GM12891 (cell line): ENCODE measurements around the gene SLC24A5.

ENCODE experiments used
- DNase-seq: peaks from one replicate; pipeline ENCODE4 v3.0.0; 2011; ENCODE audit warnings: low spot score; ENCODE audit not compliant: insufficient read length
- FAIRE-seq: peaks from 2 replicates; lab custom pipeline; 2011; peaks lifted over from hg19 to GRCh38; lab: Jason Lieb, UNC
- PAX5 ChIP-seq: IDR thresholded peaks from 2 replicates; pipeline ENCODE4 v1.6.1; 2011; ENCODE audit warnings: low read length, moderate library complexity, mild to moderate bottlenecking; ENCODE audit not compliant: insufficient read depth, severe bottlenecking
- POLR2A ChIP-seq: IDR thresholded peaks from 2 replicates; pipeline ENCODE4 v1.6.1; 2011; ENCODE audit warnings: low read depth, low read length, control low read depth
- POLR2AphosphoS5 ChIP-seq: IDR thresholded peaks from 2 replicates; pipeline ENCODE4 v1.6.1; 2011; ENCODE audit warnings: low read depth, low read length, control low read depth
- POU2F2 ChIP-seq: IDR thresholded peaks from 2 replicates; pipeline ENCODE4 v1.6.1; 2011; ENCODE audit warnings: low read depth, mild to moderate bottlenecking, control low read depth, low read length, moderate library complexity
- SPI1 ChIP-seq: IDR thresholded peaks from 2 replicates; pipeline ENCODE4 v1.6.1; 2011; ENCODE audit warnings: low read depth, low read length, control low read depth
- TAF1 ChIP-seq: IDR thresholded peaks from 2 replicates; pipeline ENCODE4 v1.6.1; 2011; ENCODE audit warnings: low read depth, low read length, control low read depth

Gene SLC24A5

GRCh38 chr15:48109212-48109611 is 11.6 kb upstream of the SLC24A5 start:
- FAIRE-seq: no peak
- DNase-seq: no peak
- TF ChIP-seq TAF1 (no peak), POLR2AphosphoS5 (no peak), POLR2A (no peak), PAX5 (no peak), SPI1 (no peak), POU2F2 (no peak)

GRCh38 chr15:48109856-48110531 is 10.8 kb upstream of the SLC24A5 start:
- FAIRE-seq: no peak
- no peak for DNase-seq
- TF ChIP-seq SPI1 (no peak), PAX5 (no peak), POLR2A (no peak), TAF1 (no peak)

GRCh38 chr15:48112242-48112641 is 8.5 kb upstream of the SLC24A5 start:
- DNase-seq (no peak), FAIRE-seq (no peak)
- TF ChIP-seq PAX5: no peak
- TF ChIP-seq SPI1: no peak
- TF ChIP-seq POU2F2: no peak

GRCh38 chr15:48119277-48119676 is 1.5 kb upstream of the SLC24A5 start:
- TF ChIP-seq POLR2A: no peak
- TF ChIP-seq POU2F2: no peak
- no peak for TF ChIP-seq SPI1
- TF ChIP-seq TAF1: no peak
- no peak for FAIRE-seq
- no peak for DNase-seq

GRCh38 chr15:48121849-48122248 is 1.1 kb downstream of the SLC24A5 start:
- FAIRE-seq (no peak), DNase-seq (no peak)
- TF ChIP-seq PAX5: no peak
- TF ChIP-seq POLR2A: no peak
- no peak for TF ChIP-seq POU2F2
- TF ChIP-seq POLR2AphosphoS5: no peak
- no peak for TF ChIP-seq TAF1
- no peak for TF ChIP-seq SPI1

GRCh38 chr15:48126667-48127355 is 6.0 kb downstream of the SLC24A5 start:
- FAIRE-seq (no peak), DNase-seq (no peak)
- TF ChIP-seq TAF1: no peak
- TF ChIP-seq POU2F2: no peak

GRCh38 chr15:48131324-48131723 is 10.5 kb downstream of the SLC24A5 start:
- FAIRE-seq (no peak), DNase-seq (no peak)

GRCh38 chr15:48132874-48133273 is 12.1 kb downstream of the SLC24A5 start:
- TF ChIP-seq POLR2A (no peak), SPI1 (no peak), POU2F2 (no peak), POLR2AphosphoS5 (no peak), TAF1 (no peak), PAX5 (no peak)
- DNase-seq: no peak
- FAIRE-seq: no peak

More at GRCh38 chr15:48131324-48131723, 10.5 kb downstream of the SLC24A5 start:
- TF ChIP-seq TAF1: no peak
- peak; percentile 23; the same call in 1 of the 2 replicates for TF ChIP-seq SPI1

GRCh38 chr15:48143856-48144255 is 23.1 kb downstream of the SLC24A5 start:
- no peak for FAIRE-seq
- TF ChIP-seq POU2F2: no peak
- no peak for TF ChIP-seq POLR2AphosphoS5
- no peak for TF ChIP-seq TAF1
- TF ChIP-seq PAX5: no peak
- no peak for TF ChIP-seq SPI1
- no peak for TF ChIP-seq POLR2A
- no peak for DNase-seq

GRCh38 chr15:48144889-48145288 is 24.1 kb downstream of the SLC24A5 start:
- TF ChIP-seq SPI1: 0 out of 2 replicates have a peak, but pooled peaks have one; percentile 19
- TF ChIP-seq TAF1: no peak
- no peak for TF ChIP-seq PAX5
- TF ChIP-seq POLR2A: no peak
- no peak for TF ChIP-seq POU2F2
- no peak for DNase-seq

More at GRCh38 chr15:48144889-48145288, 24.1 kb downstream of the SLC24A5 start:
- no peak for FAIRE-seq
